Kidney (tissue), 14 donors: ENCODE measurements around the gene PRKAG2. TPM values are rescaled to one million over a fixed set of nuclear protein-coding genes. Genes with fewer than 3 reads are reported as not detected.

Experiments used
- DNase-seq, 5 donors: peaks; one replicate each; pipeline ENCODE4 v3.0.0-alpha.2; 2013 to 2020
- FAIRE-seq: peaks from 2 replicates; lab custom pipeline; 2012; peaks lifted over from hg19 to GRCh38; lab: Jason Lieb, UNC
- H3K27ac ChIP-seq, 2 donors: one replicate each; pipeline ENCODE4 v1.7.0; 2013; ENCODE audit warnings: low read depth in 2 of 2, low read length in 2 of 2, inconsistent platforms in 1 of 2
- H3K27me3 ChIP-seq: one replicate; pipeline ENCODE4 v1.7.1; 2013; ENCODE audit warnings: low read length, inconsistent platforms; ENCODE audit not compliant: control insufficient read depth, insufficient read depth
- H3K36me3 ChIP-seq, 3 donors: one replicate each; pipeline versions ENCODE4 v1.7.0 to v1.7.1; 2013; ENCODE audit warnings: low read length in 3 of 3, control low read depth in 1 of 3, inconsistent platforms in 1 of 3; ENCODE audit not compliant: insufficient read depth in 3 of 3, control insufficient read depth in 2 of 3
- H3K4me1 ChIP-seq, 3 donors: one replicate each; pipeline versions ENCODE4 v1.7.0 to v1.7.1; 2013; ENCODE audit warnings: low read length in 3 of 3, inconsistent platforms in 1 of 3, low read depth in 1 of 3; ENCODE audit not compliant: control insufficient read depth in 2 of 3, insufficient read depth in 2 of 3
- H3K4me3 ChIP-seq, 3 donors: one replicate each; pipeline versions ENCODE4 v1.7.0 to v1.8.1; 2013; ENCODE audit warnings: low read length in 3 of 3, control low read depth in 1 of 3, inconsistent platforms in 1 of 3
- H3K9ac ChIP-seq, 3 donors: one replicate each; pipeline versions ENCODE4 v1.7.0 to v1.7.1; 2013; ENCODE audit warnings: low read length in 3 of 3, control low read depth in 1 of 3, inconsistent platforms in 1 of 3
- H3K9me3 ChIP-seq, 3 donors: one replicate each; pipeline versions ENCODE4 v1.7.0 to v1.7.1; 2013; ENCODE audit warnings: low read length in 3 of 3, control low read depth in 1 of 3, inconsistent platforms in 1 of 3; ENCODE audit not compliant: control insufficient read depth in 2 of 3, insufficient read depth in 1 of 3
- intact Hi-C: fragments of 100-400 bp; cut with DNase I; formaldehyde crosslinking; loops from one replicate; pipeline ENCODE4 v1.11.1; 2022
- polyA plus RNA-seq: library from polyadenylated mRNA; stranded (reverse); fragments of 350-450 nt; fragmentation: Illumina TruSeq; extraction: RNeasy Lipid Tissue Mini Kit (QIAGEN cat#74804); gene quantifications from one replicate; pipeline ENCODE4 v1.2.3, GENCODE V29; 2014; ENCODE audit warnings: low read depth, low replicate concordance; ENCODE audit not compliant: insufficient read depth
- total RNA-seq: library from RNA; stranded (reverse); fragmentation: NEBNext Ultra II Directional; extraction: Animal tissue kit (Norgen Biotek cat#: 25700); gene quantifications from one replicate; pipeline ENCODE4 v1.2.1, GENCODE V29; 2021
- TF ChIP-seq, protein P1 (sequence below): IDR thresholded peaks from 3 replicates; pipeline ENCODE4 v1.5.1; 2012; ENCODE audit warnings: mild to moderate bottlenecking, moderate library complexity, borderline replicate concordance; ENCODE audit not compliant: insufficient read depth; ENCODE audit errors: extremely low read depth
- donor health status: control.
- donor health status: control.
- donor health status: control.
- donor health status: control.
- donor health status: control.
- donor health status: DM: yes; HTN: yes; CAD: no.
- donor health status: Normal renal cell carcinoma (clear cell type).

Gene PRKAG2
- total and polyA plus RNA-seq, 2 donors from 2014 or later: 40.7 to 40.9 TPM

DNA sequence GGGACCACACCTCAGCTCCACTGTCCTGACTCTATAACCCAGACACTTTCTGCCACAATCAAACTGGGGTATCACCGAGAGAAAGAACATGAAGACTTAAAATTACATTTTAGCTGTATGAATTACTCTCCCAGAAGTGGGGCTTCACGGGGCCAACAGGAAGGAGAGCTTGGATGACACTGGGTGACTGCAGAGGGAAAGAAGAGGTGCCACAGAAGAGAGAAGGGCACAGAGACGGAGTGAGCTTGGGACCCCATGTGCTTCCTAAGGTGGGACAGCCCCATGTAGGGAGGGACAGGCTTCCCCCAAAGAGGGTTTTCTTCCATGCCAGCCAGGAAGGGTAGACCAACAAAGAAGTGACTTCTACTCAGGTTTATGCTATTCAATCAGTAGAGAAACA lies 195.2 kb downstream of the PRKAG2 start:
- Histone ChIP-seq H3K27ac (peak overlapping the region in 1 of 2 donors; percentile 22), H3K9me3 (no peaks in the 10 kb centered on the region), H3K4me3 (no peak overlapping the region), H3K9ac (no peak overlapping the region), H3K4me1 (peaks cover 0 to 9% (median 4%) of the 10 kb centered on the region in 3 donors), H3K27me3 (no peaks in the 10 kb centered on the region), H3K36me3 (no peaks in the 10 kb centered on the region)
- DNase-seq (no peak), FAIRE-seq (no peak)
- TF ChIP-seq, protein P1, sequence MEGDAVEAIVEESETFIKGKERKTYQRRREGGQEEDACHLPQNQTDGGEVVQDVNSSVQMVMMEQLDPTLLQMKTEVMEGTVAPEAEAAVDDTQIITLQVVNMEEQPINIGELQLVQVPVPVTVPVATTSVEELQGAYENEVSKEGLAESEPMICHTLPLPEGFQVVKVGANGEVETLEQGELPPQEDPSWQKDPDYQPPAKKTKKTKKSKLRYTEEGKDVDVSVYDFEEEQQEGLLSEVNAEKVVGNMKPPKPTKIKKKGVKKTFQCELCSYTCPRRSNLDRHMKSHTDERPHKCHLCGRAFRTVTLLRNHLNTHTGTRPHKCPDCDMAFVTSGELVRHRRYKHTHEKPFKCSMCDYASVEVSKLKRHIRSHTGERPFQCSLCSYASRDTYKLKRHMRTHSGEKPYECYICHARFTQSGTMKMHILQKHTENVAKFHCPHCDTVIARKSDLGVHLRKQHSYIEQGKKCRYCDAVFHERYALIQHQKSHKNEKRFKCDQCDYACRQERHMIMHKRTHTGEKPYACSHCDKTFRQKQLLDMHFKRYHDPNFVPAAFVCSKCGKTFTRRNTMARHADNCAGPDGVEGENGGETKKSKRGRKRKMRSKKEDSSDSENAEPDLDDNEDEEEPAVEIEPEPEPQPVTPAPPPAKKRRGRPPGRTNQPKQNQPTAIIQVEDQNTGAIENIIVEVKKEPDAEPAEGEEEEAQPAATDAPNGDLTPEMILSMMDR: no peak
- intact Hi-C loops: no loop called here

- H3K9me3 ChIP-seq: no peaks in the 10 kb centered on the region
- H3K27ac ChIP-seq: no peak overlapping the region
- H3K27me3 ChIP-seq: no peaks in the 10 kb centered on the region
- no peak overlapping the region for H3K9ac ChIP-seq
- TF ChIP-seq, protein P1: no peak
- FAIRE-seq (no peak), DNase-seq (peak in 1 of 5 donors; percentile 87)
- no peak overlapping the region for H3K4me3 ChIP-seq
- intact Hi-C loops: no loop called here
- no peaks in the 10 kb centered on the region for H3K36me3 ChIP-seq
- peaks cover 0 to 9% (median 4%) of the 10 kb centered on the region in 3 donors for H3K4me1 ChIP-seq
Observed at GRCh38 chr7:151680810-151681209, 196.1 kb downstream of the PRKAG2 start.

DNA sequence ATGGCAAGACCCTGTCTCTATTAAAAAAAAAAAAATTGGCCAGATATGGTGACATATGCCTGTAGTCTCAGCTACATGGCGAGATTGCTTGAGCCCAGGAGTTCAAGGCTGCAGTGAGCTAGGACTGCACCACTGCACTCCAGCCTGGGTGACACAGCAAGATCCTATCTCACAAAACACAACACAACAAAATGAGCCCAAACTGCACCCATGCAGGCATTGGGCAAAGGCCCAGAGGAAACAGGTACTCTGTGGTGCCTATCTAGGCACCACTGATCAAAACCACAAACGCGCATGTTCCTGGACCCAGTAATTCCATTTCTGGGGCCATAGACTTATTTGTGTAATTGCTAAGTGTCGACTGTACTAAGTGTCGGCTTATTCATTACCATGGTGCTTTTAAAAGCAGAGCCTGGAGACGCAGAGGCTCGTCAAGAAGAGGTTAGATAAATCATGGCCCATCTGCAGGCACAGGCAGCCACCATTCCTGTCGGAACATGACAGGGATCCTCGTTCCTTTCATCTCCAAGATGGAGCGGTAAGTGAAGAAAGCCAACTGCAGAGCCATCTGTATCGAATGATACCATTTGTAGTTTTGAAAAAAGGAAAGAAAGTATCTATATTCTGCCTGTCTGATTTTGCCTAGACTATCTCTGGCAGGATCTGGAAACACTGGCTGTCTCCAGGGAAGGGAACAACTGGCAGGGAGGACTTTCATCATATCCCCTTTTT lies 196.9 kb downstream of the PRKAG2 start:
- intact Hi-C loops: no loop called here
- Histone ChIP-seq H3K27ac (no peak overlapping the region), H3K9ac (no peak overlapping the region), H3K4me1 (peaks cover 0 to 9% (median 4%) of the 10 kb centered on the region in 3 donors), H3K9me3 (no peaks in the 10 kb centered on the region), H3K36me3 (no peaks in the 10 kb centered on the region), H3K27me3 (no peaks in the 10 kb centered on the region), H3K4me3 (no peak overlapping the region)
- no peak for FAIRE-seq
- DNase-seq: no peak
- TF ChIP-seq, protein P1: no peak
